Neuron (in vitro differentiated cells): ENCODE results near the gene MYL5.
"Not testable (repeated sequence)": the region's sequence is repeated elsewhere in the genome, so short reads cannot be mapped to it uniquely, and the experiment has no call there.

Experiments used
- H2AFZ ChIP-seq: one replicate; pipeline ENCODE4 v1.6.1; 2013; ENCODE audit warnings: low read depth, mild to moderate bottlenecking, inconsistent platforms, low read length, moderate library complexity
- H3K27me3 ChIP-seq: one replicate; pipeline ENCODE4 v1.6.1; 2013; ENCODE audit warnings: low read length; ENCODE audit not compliant: insufficient read depth
- H3K36me3 ChIP-seq: one replicate; pipeline ENCODE4 v1.6.1; 2013; ENCODE audit warnings: low read length; ENCODE audit not compliant: insufficient read depth
- H3K4me1 ChIP-seq: one replicate; pipeline ENCODE4 v1.6.1; 2013; ENCODE audit warnings: low read length; ENCODE audit not compliant: insufficient read depth
- H3K4me3 ChIP-seq: 2 replicates; pipeline ENCODE4 v1.5.1; 2013; ENCODE audit warnings: mild to moderate bottlenecking, low read length, moderate library complexity
- H3K9me3 ChIP-seq: one replicate; pipeline ENCODE4 v1.6.1; 2013; ENCODE audit warnings: low read length

The MYL5 gene

GRCh38 chr4:632196-632790 lies 42.0 kb upstream of the MYL5 start:
- Histone ChIP-seq H3K27me3 (peaks cover 7% of the 10 kb centered on the region), H3K4me3 (no peak overlapping the region), H3K9me3 (peaks cover 3% of the 10 kb centered on the region), H2AFZ (no peak overlapping the region), H3K4me1 (no peaks in the 10 kb centered on the region), H3K36me3 (no peaks in the 10 kb centered on the region)

GRCh38 chr4:632926-633325 lies 41.4 kb upstream of the MYL5 start:
- Histone ChIP-seq H3K4me1 (peaks cover 3% of the 10 kb centered on the region), H2AFZ (no peak overlapping the region), H3K9me3 (peaks cover 3% of the 10 kb centered on the region), H3K4me3 (no peak overlapping the region), H3K36me3 (no peaks in the 10 kb centered on the region), H3K27me3 (peaks cover 7% of the 10 kb centered on the region)

- H3K27me3 ChIP-seq, result peaks cover 7% of the 10 kb centered on the region
- H2AFZ ChIP-seq, result no peak overlapping the region
- H3K4me3 ChIP-seq, result no peak overlapping the region
- peaks cover 3% of the 10 kb centered on the region for H3K4me1 ChIP-seq
- H3K36me3 ChIP-seq, result no peaks in the 10 kb centered on the region
- peaks cover 3% of the 10 kb centered on the region for H3K9me3 ChIP-seq
Observed at GRCh38 chr4:633406-633805, 40.9 kb upstream of the MYL5 start.

GRCh38 chr4:633976-634598 lies 40.3 kb upstream of the MYL5 start:
- Histone ChIP-seq H3K36me3 (no peaks in the 10 kb centered on the region), H3K4me1 (peaks cover 3% of the 10 kb centered on the region), H3K9me3 (peaks cover 3% of the 10 kb centered on the region), H3K4me3 (no peak overlapping the region), H3K27me3 (peaks cover 7% of the 10 kb centered on the region), H2AFZ (no peak overlapping the region)

- peaks cover 5% of the 10 kb centered on the region for H3K27me3 ChIP-seq
- H3K9me3 ChIP-seq, result peaks cover 3% of the 10 kb centered on the region
- H3K4me1 ChIP-seq, result peaks cover 3% of the 10 kb centered on the region
- H3K36me3 ChIP-seq, result no peaks in the 10 kb centered on the region
- no peak overlapping the region for H3K4me3 ChIP-seq
- no peak overlapping the region for H2AFZ ChIP-seq
Observed at GRCh38 chr4:634599-634985, 39.8 kb upstream of the MYL5 start.

GRCh38 chr4:635066-635835 lies 39.1 kb upstream of the MYL5 start:
- H3K36me3 ChIP-seq, H3K4me3 ChIP-seq, H3K27me3 ChIP-seq, H3K9me3 ChIP-seq, H2AFZ ChIP-seq, H3K4me1 ChIP-seq: not testable (repeated sequence)

GRCh38 chr4:635851-636627 lies 38.3 kb upstream of the MYL5 start:
- Histone ChIP-seq H2AFZ (no peak overlapping the region), H3K9me3 (peaks cover 3% of the 10 kb centered on the region), H3K27me3 (no peaks in the 10 kb centered on the region), H3K4me3 (no peak overlapping the region), H3K36me3 (no peaks in the 10 kb centered on the region), H3K4me1 (peaks cover 3% of the 10 kb centered on the region)

- Histone ChIP-seq H3K27me3 (no peaks in the 10 kb centered on the region), H3K9me3 (peaks cover 3% of the 10 kb centered on the region), H3K36me3 (no peaks in the 10 kb centered on the region), H2AFZ (no peak overlapping the region), H3K4me3 (no peak overlapping the region), H3K4me1 (peaks cover 3% of the 10 kb centered on the region)
Observed at GRCh38 chr4:636628-637159, 37.6 kb upstream of the MYL5 start.

GRCh38 chr4:637536-638280 lies 36.6 kb upstream of the MYL5 start:
- Histone ChIP-seq H3K4me1 (peaks cover 3% of the 10 kb centered on the region), H3K36me3 (no peaks in the 10 kb centered on the region), H3K9me3 (no peaks in the 10 kb centered on the region), H3K4me3 (no peak overlapping the region), H2AFZ (no peak overlapping the region), H3K27me3 (no peaks in the 10 kb centered on the region)

- not testable (repeated sequence) for H3K9me3 ChIP-seq
Observed at GRCh38 chr4:642366-642765, 32.0 kb upstream of the MYL5 start.

GRCh38 chr4:646460-646859 lies 27.9 kb upstream of the MYL5 start:
- peaks cover 3% of the 10 kb centered on the region for H3K27me3 ChIP-seq
- H3K9me3 ChIP-seq, result no peaks in the 10 kb centered on the region
- H2AFZ ChIP-seq, result no peak overlapping the region
- no peaks in the 10 kb centered on the region for H3K4me1 ChIP-seq
- no peaks in the 10 kb centered on the region for H3K36me3 ChIP-seq
- H3K4me3 ChIP-seq, result no peak overlapping the region

More at GRCh38 chr4:642366-642765, 32.0 kb upstream of the MYL5 start:
- not testable (repeated sequence) for H3K27me3 ChIP-seq, H3K4me1 ChIP-seq, H3K36me3 ChIP-seq, H2AFZ ChIP-seq, H3K4me3 ChIP-seq

GRCh38 chr4:647481-647880 lies 26.9 kb upstream of the MYL5 start:
- no peak overlapping the region for H3K4me3 ChIP-seq
- H3K4me1 ChIP-seq, result no peaks in the 10 kb centered on the region
- no peaks in the 10 kb centered on the region for H3K36me3 ChIP-seq
- H3K27me3 ChIP-seq, result peaks cover 3% of the 10 kb centered on the region
- no peak overlapping the region for H2AFZ ChIP-seq
- no peaks in the 10 kb centered on the region for H3K9me3 ChIP-seq
